Uterus (tissue), 4 donors: ENCODE results near the gene INS. TPM values are rescaled to one million over a fixed set of nuclear protein-coding genes. Genes with fewer than 3 reads are reported as not detected.
"Not testable (repeated sequence)": the region's sequence is repeated elsewhere in the genome, so short reads cannot be mapped to it uniquely, and the experiment has no call there.

Source experiments
- DNase-seq, 2 donors: peaks; one replicate each; pipeline ENCODE4 v3.0.0-alpha.2; 2019 to 2020
- H3K27ac ChIP-seq, 2 donors: fragments of 200-600 bp; sonication (generic); 1 replicate in 1 of 2; 2 replicates in 1 of 2; pipeline ENCODE4 v1.5.1; 2016 to 2018
- H3K27me3 ChIP-seq, 2 donors: fragments of 200-600 bp; sonication (generic); one replicate each; pipeline ENCODE4 v1.5.1; 2018 to 2019; ENCODE audit warnings: control low read depth in 1 of 2
- H3K36me3 ChIP-seq, 2 donors: fragments of 200-600 bp; sonication (generic); one replicate each; pipeline ENCODE4 v1.5.1; 2019; ENCODE audit warnings: control low read depth in 1 of 2
- H3K4me1 ChIP-seq, 2 donors: fragments of 200-600 bp; sonication (generic); one replicate each; pipeline ENCODE4 v1.5.1; 2018 to 2019; ENCODE audit warnings: control low read depth in 1 of 2
- H3K4me3 ChIP-seq, 2 donors: fragments of 200-600 bp; sonication (generic); 1 replicate in 1 of 2; 2 replicates in 1 of 2; pipeline ENCODE4 v1.5.1; 2018 to 2019; ENCODE audit warnings: mild to moderate bottlenecking in 1 of 2
- H3K9me3 ChIP-seq, 2 donors: fragments of 200-600 bp; sonication (generic); one replicate each; pipeline ENCODE4 v1.5.1; 2019; ENCODE audit warnings: control low read depth in 1 of 2
- POLR2A ChIP-seq, 2 donors: fragments of 450-650 bp; IDR thresholded peaks; one replicate each; pipeline ENCODE4 v1.6.1; 2016; ENCODE audit warnings: antibody characterized with exemption in 2 of 2, mild to moderate bottlenecking in 1 of 2, moderate library complexity in 1 of 2
- intact Hi-C: fragments of 100-400 bp; cut with DNase I; formaldehyde crosslinking; loops from one replicate; pipeline ENCODE4 v1.15.1; 2023; ENCODE audit warnings: low total_unique reads
- total RNA-seq, 4 donors: library from RNA; depleted of rRNA in 3 of 4; stranded (reverse); fragments of >200 nt in 3 of 4; gene quantifications; one replicate each; pipeline versions ENCODE4 v1.1.0 to v1.2.4, GENCODE V29; 2014 to 2023
- TF ChIP-seq, protein P1 (sequence below), 4 experiments: fragments of 200-600 bp in 2 of 4; fragments of 450-650 bp in 2 of 4; sonication (generic) in 2 of 4; IDR thresholded peaks; one replicate each; pipeline ENCODE4 v1.5.1; 2016 to 2019; ENCODE audit warnings: antibody characterized with exemption in 4 of 4, mild to moderate bottlenecking in 2 of 4, moderate library complexity in 1 of 4
- donor health status: DM: yes; HTN: yes; CAD: no.

The INS gene
- total RNA-seq, 4 donors from 2014 or later, result not detected

DNA sequence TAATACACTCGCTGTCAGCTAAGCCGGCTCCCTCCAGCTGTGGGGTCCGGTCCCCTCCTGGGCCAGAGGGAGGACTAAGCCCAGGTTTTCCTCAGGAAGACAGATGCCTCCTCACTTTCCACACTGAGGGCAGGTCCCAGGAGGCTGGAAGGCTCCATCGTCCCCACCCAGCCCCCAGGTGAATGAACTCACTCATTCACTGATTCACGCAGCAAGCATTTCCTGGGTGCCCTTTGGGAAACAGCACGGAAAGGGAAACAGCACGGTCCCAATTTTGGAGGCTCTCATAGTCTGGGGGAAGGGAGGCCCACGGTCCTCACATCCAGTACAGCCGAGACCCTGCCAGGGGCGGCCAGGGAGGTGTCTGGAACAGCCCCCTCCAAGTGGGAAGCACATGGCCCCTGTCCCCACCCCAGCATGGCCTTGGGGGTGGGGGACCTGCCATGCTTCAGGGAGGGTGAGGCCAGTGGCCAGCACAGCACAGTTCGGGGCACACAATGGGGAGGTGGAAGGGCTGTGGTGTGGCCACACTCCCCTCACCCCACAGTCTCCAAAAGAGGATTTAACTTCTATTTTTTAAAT lies 19.9 kb upstream of the INS start:
- no peaks in the 10 kb centered on the region for H3K27me3 ChIP-seq
- H3K27ac ChIP-seq, result no peak overlapping the region
- no peaks in the 10 kb centered on the region for H3K9me3 ChIP-seq
- DNase-seq, result no peak
- TF ChIP-seq, protein P1, sequence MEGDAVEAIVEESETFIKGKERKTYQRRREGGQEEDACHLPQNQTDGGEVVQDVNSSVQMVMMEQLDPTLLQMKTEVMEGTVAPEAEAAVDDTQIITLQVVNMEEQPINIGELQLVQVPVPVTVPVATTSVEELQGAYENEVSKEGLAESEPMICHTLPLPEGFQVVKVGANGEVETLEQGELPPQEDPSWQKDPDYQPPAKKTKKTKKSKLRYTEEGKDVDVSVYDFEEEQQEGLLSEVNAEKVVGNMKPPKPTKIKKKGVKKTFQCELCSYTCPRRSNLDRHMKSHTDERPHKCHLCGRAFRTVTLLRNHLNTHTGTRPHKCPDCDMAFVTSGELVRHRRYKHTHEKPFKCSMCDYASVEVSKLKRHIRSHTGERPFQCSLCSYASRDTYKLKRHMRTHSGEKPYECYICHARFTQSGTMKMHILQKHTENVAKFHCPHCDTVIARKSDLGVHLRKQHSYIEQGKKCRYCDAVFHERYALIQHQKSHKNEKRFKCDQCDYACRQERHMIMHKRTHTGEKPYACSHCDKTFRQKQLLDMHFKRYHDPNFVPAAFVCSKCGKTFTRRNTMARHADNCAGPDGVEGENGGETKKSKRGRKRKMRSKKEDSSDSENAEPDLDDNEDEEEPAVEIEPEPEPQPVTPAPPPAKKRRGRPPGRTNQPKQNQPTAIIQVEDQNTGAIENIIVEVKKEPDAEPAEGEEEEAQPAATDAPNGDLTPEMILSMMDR (IDR thresholded peaks at IDR 0.05), result no peak
- TF ChIP-seq POLR2A (IDR thresholded peaks at IDR 0.05), result no peak
- intact Hi-C loops, result no loop called here
- H3K4me1 ChIP-seq, result no peaks in the 10 kb centered on the region
- no peaks in the 10 kb centered on the region for H3K36me3 ChIP-seq
- H3K4me3 ChIP-seq, result no peak overlapping the region

DNA sequence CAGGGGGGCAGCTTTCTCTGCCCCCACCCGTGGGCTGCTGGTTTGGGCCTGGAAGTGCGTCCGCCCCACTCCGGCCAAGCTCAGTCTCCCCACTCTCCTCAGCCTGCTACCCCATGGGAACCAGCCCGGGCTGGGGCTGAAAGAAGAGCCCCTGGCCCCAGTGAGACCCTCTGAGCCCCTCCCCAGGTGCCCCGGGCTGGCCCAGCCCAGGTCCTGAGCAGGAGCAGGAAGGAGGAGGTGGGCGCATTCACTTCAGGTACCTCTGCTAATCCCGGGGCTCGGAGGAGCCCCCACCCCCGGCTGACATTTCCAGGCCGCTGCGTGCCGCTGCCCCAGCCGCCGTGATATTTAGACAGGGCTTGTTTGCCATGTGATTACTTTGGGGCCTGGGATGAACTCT lies 19.3 kb upstream of the INS start:
- no peak for TF ChIP-seq POLR2A (IDR thresholded peaks at IDR 0.05)
- TF ChIP-seq, protein P1 (IDR thresholded peaks at IDR 0.05), result no peak
- DNase-seq, result no peak
- Histone ChIP-seq H3K9me3 (no peaks in the 10 kb centered on the region), H3K36me3 (no peaks in the 10 kb centered on the region), H3K4me3 (no peak overlapping the region), H3K4me1 (no peaks in the 10 kb centered on the region), H3K27me3 (no peaks in the 10 kb centered on the region), H3K27ac (no peak overlapping the region)
- intact Hi-C loops, result no loop called here

DNA sequence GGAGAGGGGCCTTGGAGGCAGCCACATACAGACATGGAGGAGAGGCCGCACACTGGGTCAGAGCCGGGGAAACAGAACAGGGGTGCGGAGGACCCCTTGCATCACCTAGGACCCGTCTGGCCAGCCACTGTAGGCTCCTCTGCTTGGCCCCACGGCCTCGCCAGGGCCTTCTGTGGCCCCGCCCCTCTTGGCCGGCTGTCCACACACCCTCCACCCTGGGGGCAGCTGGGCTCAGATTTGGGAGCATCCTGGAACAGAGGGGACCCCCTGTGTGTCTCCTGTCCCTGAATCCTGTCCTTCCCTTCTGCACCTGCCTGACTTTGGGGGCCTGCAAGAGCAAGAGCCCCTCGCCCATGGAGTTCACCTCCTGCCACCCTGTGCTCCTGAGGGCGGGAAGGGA lies 18.5 kb upstream of the INS start:
- Histone ChIP-seq H3K4me1 (no peaks in the 10 kb centered on the region), H3K27ac (no peak overlapping the region), H3K4me3 (no peak overlapping the region), H3K27me3 (no peaks in the 10 kb centered on the region), H3K36me3 (no peaks in the 10 kb centered on the region), H3K9me3 (no peaks in the 10 kb centered on the region)
- TF ChIP-seq, protein P1 (IDR thresholded peaks at IDR 0.05), result no peak
- TF ChIP-seq POLR2A (IDR thresholded peaks at IDR 0.05), result no peak
- intact Hi-C loops, result no loop called here
- DNase-seq, result no peak

DNA sequence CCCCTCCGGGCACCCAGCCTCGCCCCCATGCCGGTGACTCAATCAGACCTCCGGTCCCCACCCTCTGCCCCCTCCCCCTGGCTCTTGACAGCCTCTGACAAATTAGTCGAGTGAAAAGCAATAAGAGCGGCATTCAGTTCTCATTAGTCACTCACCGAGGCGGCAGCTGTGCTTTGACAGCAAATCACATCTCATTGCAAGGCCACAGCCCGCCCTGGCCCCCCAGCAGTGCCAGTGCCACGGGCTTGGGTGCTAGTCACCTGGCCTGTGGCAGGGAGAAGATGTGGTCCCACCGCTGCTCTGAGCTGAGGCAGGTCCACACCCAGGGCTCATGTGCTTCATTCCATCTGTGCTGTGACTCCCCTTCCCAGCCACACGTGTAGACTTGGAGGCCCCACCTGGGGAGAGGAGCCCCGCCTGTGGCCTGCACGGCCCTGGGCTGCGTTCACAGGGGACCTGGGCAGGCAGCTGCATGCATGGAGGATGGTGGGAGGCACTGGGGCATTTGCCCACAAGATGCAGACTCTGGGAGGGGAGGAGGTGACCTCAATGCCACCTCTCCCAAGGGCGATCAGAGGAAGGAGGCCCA lies 18.0 kb upstream of the INS start:
- no peaks in the 10 kb centered on the region for H3K27me3 ChIP-seq
- intact Hi-C loops, result no loop called here

DNA sequence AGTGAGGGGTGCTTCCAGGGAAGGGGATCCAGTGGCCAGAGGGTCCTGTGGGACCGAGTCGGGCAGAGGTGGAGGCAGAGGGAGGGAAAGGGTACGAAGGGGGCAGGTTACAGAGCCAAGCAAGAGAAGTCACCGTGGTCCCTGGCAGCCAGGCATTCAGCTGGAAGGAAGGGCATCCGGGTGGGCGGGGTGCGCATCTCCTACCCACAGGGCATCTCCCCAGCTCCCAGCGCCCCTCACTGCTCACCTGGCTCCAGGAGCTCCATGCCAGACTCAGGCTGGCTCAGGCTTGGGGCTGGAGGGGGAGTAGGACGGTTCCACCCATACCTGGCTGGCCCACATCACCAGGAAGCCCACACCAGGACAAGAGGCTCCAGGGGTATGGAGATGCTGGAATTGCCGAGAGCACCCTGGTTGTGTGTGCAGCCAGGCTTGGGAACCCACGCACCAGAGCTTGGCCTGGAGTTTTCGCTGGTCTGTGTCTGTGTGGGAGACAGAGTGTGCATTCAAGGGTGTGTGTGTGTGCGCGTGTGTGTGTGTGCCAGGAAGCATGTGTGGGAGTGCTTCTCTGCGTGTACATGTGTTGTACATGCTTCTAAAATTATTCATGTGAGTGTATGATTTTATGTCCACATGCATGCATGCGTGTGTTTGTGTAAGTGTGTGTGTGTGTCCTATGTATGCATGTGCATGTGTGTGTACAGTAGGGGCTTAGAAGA lies 17.2 kb upstream of the INS start:
- H3K27ac ChIP-seq, H3K36me3 ChIP-seq, H3K4me3 ChIP-seq, H3K27me3 ChIP-seq, intact Hi-C loops, H3K9me3 ChIP-seq, H3K4me1 ChIP-seq, DNase-seq: not testable (repeated sequence)

More for the DNA sequence above, 18.0 kb upstream of the INS start:
- no peak for TF ChIP-seq POLR2A (IDR thresholded peaks at IDR 0.05)
- TF ChIP-seq, protein P1 (IDR thresholded peaks at IDR 0.05), result no peak
- H3K9me3 ChIP-seq, result no peaks in the 10 kb centered on the region
- H3K4me3 ChIP-seq, result no peak overlapping the region
- no peaks in the 10 kb centered on the region for H3K36me3 ChIP-seq
- DNase-seq, result no peak
- H3K27ac ChIP-seq, result no peak overlapping the region
- H3K4me1 ChIP-seq, result no peaks in the 10 kb centered on the region
